Spleen (tissue), 11 donors: ENCODE results near the gene DBI. TPM values are rescaled to one million over a fixed set of nuclear protein-coding genes. Genes with fewer than 3 reads are reported as not detected.

Experiments
- DNase-seq: peaks from one replicate; pipeline ENCODE4 v3.0.0-alpha.2; 2020
- H3K27ac ChIP-seq, 8 donors: fragments of 200-600 bp; sonication (generic) in 7 of 8; 1 replicate in 4 of 8; 2 replicates in 4 of 8; pipeline versions ENCODE4 v1.5.0 to v1.8.0; 2016 to 2021; ENCODE audit warnings: inconsistent platforms in 4 of 8, mild to moderate bottlenecking in 4 of 8, moderate library complexity in 1 of 8
- H3K27me3 ChIP-seq, 7 donors: fragments of 200-600 bp; sonication (generic) in 6 of 7; replicated peaks in 1 of 7; 1 replicate in 4 of 7; 2 replicates in 3 of 7; pipeline versions ENCODE4 v1.5.0 to v1.8.0; 2016 to 2021; ENCODE audit warnings: inconsistent platforms in 3 of 7, mild to moderate bottlenecking in 1 of 7
- H3K36me3 ChIP-seq, 6 donors: fragments of 200-600 bp; sonication (generic) in 5 of 6; 1 replicate in 4 of 6; 2 replicates in 2 of 6; pipeline versions ENCODE4 v1.5.0 to v1.8.0; 2016 to 2021; ENCODE audit warnings: inconsistent platforms in 2 of 6
- H3K4me1 ChIP-seq, 6 donors: fragments of 200-600 bp; sonication (generic) in 5 of 6; 1 replicate in 3 of 6; 2 replicates in 3 of 6; pipeline versions ENCODE4 v1.5.0 to v1.8.0; 2016 to 2021; ENCODE audit warnings: inconsistent platforms in 3 of 6
- H3K4me3 ChIP-seq, 8 donors: fragments of 200-600 bp; sonication (generic) in 7 of 8; 1 replicate in 4 of 8; 2 replicates in 4 of 8; pipeline versions ENCODE4 v1.5.0 to v1.8.0; 2016 to 2021; ENCODE audit warnings: inconsistent platforms in 4 of 8, mild to moderate bottlenecking in 4 of 8, moderate library complexity in 2 of 8
- H3K9me3 ChIP-seq, 8 donors: fragments of 200-600 bp; sonication (generic) in 7 of 8; 1 replicate in 4 of 8; 2 replicates in 4 of 8; pipeline versions ENCODE4 v1.5.0 to v1.8.0; 2016 to 2021; ENCODE audit warnings: inconsistent platforms in 4 of 8
- CTCF ChIP-seq, 11 experiments: fragments of 200-600 bp in 7 of 11; fragments of 450-650 bp in 4 of 11; sonication (generic) in 4 of 11; IDR thresholded peaks in 8 of 11; conservative IDR thresholded peaks in 3 of 11; 1 replicate in 7 of 11; 2 replicates in 4 of 11; pipeline versions ENCODE4 v1.4.0 to v1.8.0; 2016 to 2021; ENCODE audit warnings: antibody characterized with exemption in 11 of 11, inconsistent platforms in 4 of 11, mild to moderate bottlenecking in 1 of 11
- POLR2A ChIP-seq, 3 donors: fragments of 450-650 bp; IDR thresholded peaks; one replicate each; pipeline ENCODE4 v1.5.1; 2017; ENCODE audit warnings: antibody characterized with exemption in 3 of 3, mild to moderate bottlenecking in 1 of 3
- POLR2AphosphoS5 ChIP-seq, 3 donors: sonication (generic); formaldehyde crosslinking; IDR thresholded peaks; one replicate each; pipeline ENCODE4 v1.5.1; 2017; ENCODE audit warnings: antibody characterized with exemption in 3 of 3
- WGBS, 5 donors: extraction: QIAGEN DNeasy Blood & Tissue Kit in 3 of 5; methylation state at CpG; one replicate each; pipeline versions ENCODE4 v1.1.5 to v1.1.7; 2013 to 2018; 5-methylcytosine and 5-hydroxymethylcytosine counted together
- intact Hi-C: fragments of 100-400 bp; cut with DNase I; formaldehyde crosslinking; loops from one replicate; pipeline ENCODE4 v1.15.0; 2023; ENCODE audit warnings: low total_unique reads
- polyA plus RNA-seq, 3 donors: library from polyadenylated mRNA; stranded (reverse); fragments of 200-250 nt; gene quantifications; one replicate each; pipeline ENCODE4 v1.2.1, GENCODE V29; 2013
- total RNA-seq, 7 donors: library from RNA; depleted of rRNA in 3 of 7; stranded (reverse); fragments of >200 nt in 3 of 7; fragmentation: NEBNext Ultra II Directional in 4 of 7; extraction: Animal tissue kit (Norgen Biotek cat#: 25700) in 4 of 7; gene quantifications; one replicate each; pipeline versions ENCODE4 v1.1.0 to v1.2.1, GENCODE V29; 2016 to 2021
- donor health status: healthy with polysubstance abuse.
- donor health status: DM: no; HTN: no; CAD: no; lungs with moderate emphysema.
- donor health status: DM: no; HTN: no; CAD: no.
- donor health status: Bipolar disorder and iron deficiency.
- donor health status: healthy.
- donor health status: DM: no; HTN: no; CAD: no.
- donor health status: DM: yes; HTN: yes; CAD: no.

Gene DBI
- total and polyA plus RNA-seq, 10 donors: 37.3 to 321 (median 61.2) TPM

GRCh38 chr2:119421304-119421703, 54.5 kb downstream of the DBI start:
- DNase-seq: no peak
- WGBS, 5 donors: 87 to 100% (median 91%) methylated on average over 1 of the region's 1 CpG
- TF ChIP-seq POLR2AphosphoS5 (IDR thresholded peaks at IDR 0.05) (no peak), POLR2A (IDR thresholded peaks at IDR 0.05) (no peak), CTCF (IDR thresholded peaks at IDR 0.05 in 8 of 11, conservative IDR thresholded peaks at IDR 0.05 in 3 of 11) (no peak)

GRCh38 chr2:119421741-119422140, 55.0 kb downstream of the DBI start:
- Histone ChIP-seq H3K4me1 (peaks cover 0 to 5% (median 1%) of the 10 kb centered on the region in 6 donors), H3K27ac (no peak overlapping the region), H3K4me3 (no peak overlapping the region), H3K36me3 (no peaks in the 10 kb centered on the region), H3K9me3 (peaks cover 0 to 11% (median 5%) of the 10 kb centered on the region in 8 donors), H3K27me3 (peaks cover 0 to 28% (median 0%) of the 10 kb centered on the region in 7 donors)
- no peak for TF ChIP-seq CTCF (IDR thresholded peaks at IDR 0.05 in 8 of 11, conservative IDR thresholded peaks at IDR 0.05 in 3 of 11)
- no peak for TF ChIP-seq POLR2AphosphoS5 (IDR thresholded peaks at IDR 0.05)
- no peak for TF ChIP-seq POLR2A (IDR thresholded peaks at IDR 0.05)
- intact Hi-C loops: no loop called here
- DNase-seq: no peak

More at GRCh38 chr2:119421304-119421703, 54.5 kb downstream of the DBI start:
- Histone ChIP-seq H3K27ac (no peak overlapping the region), H3K4me3 (no peak overlapping the region), H3K36me3 (no peaks in the 10 kb centered on the region), H3K4me1 (peaks cover 0 to 5% (median 0%) of the 10 kb centered on the region in 6 donors), H3K27me3 (peaks cover 0 to 24% (median 0%) of the 10 kb centered on the region in 7 donors), H3K9me3 (peaks cover 0 to 11% (median 5%) of the 10 kb centered on the region in 8 donors)
- intact Hi-C loops: no loop called here

Other genes starting within 250 kb of the DBI start
- not detected for gene C1QL2, start 208.2 kb upstream of the DBI start, total RNA-seq
- not detected for gene C1QL2, start 208.2 kb upstream of the DBI start, polyA plus RNA-seq
- gene STEAP3, start 143.1 kb upstream of the DBI start, total RNA-seq: 1 to 10 TPM in 5 of 7 donors, under 1 TPM in 2; 0.68 to 3.6 (median 2.2) TPM
- 1 to 10 TPM in 1 of 3 donors, under 1 TPM in 2; 0.26 to 1.0 (median 0.50) TPM for gene STEAP3, start 143.1 kb upstream of the DBI start, polyA plus RNA-seq
- 10 to 100 TPM in 1 of 7 donors, 1 to 10 TPM in 6; 4.8 to 12.0 (median 7.2) TPM for gene C2orf76, start 143 bp upstream of the DBI start, total RNA-seq
- 10 to 100 TPM; 11.2 to 21.7 (median 18.6) TPM for gene C2orf76, start 143 bp upstream of the DBI start, polyA plus RNA-seq
- gene TMEM37, start 64.9 kb downstream of the DBI start, total RNA-seq: 10 to 100 TPM; 24.1 to 53.2 (median 35.9) TPM
- 10 to 100 TPM in 2 of 3 donors, 1 to 10 TPM in 1; 5.9 to 16.5 (median 12.4) TPM for gene TMEM37, start 64.9 kb downstream of the DBI start, polyA plus RNA-seq
- gene SCTR, start 157.5 kb downstream of the DBI start, total RNA-seq: under 1 TPM in 1 of 7 donors, not detected in 6; 0.54 TPM
- gene SCTR, start 157.5 kb downstream of the DBI start, polyA plus RNA-seq: under 1 TPM; 0.39 to 0.53 (median 0.42) TPM
- 1 to 10 TPM in 2 of 7 donors, under 1 TPM in 3, not detected in 2; 0.46 to 1.5 (median 0.97) TPM for gene CFAP221, start 177.5 kb downstream of the DBI start, total RNA-seq
- gene CFAP221, start 177.5 kb downstream of the DBI start, polyA plus RNA-seq: under 1 TPM; 0.06 to 0.30 (median 0.14) TPM